Measurements from ENCODE around the gene NPY1R.

DNA sequence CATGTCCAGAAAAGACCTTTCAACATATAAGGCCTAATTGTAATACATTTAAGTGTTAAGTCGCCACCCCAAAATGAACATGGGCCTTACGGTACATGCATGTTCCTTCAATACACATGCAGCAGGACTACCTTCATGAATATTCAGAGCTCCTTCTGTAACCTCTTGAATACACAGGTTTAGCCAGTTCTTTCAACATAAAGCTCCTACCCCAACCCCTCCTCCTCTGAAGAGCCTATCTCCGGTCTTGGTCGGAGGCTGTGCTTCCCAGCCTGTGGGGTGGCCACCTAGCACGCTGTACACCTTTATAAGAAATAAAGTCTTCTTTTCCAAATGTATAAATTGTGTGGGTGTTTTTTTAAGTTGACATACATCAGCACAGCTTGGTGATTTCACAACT lies 39.6 kb upstream of the NPY1R start:
- TF ChIP-seq EZH2 (IDR thresholded peaks at IDR 0.05; ENCODE audit: low read depth) = no peak
- TF ChIP-seq, protein P1, sequence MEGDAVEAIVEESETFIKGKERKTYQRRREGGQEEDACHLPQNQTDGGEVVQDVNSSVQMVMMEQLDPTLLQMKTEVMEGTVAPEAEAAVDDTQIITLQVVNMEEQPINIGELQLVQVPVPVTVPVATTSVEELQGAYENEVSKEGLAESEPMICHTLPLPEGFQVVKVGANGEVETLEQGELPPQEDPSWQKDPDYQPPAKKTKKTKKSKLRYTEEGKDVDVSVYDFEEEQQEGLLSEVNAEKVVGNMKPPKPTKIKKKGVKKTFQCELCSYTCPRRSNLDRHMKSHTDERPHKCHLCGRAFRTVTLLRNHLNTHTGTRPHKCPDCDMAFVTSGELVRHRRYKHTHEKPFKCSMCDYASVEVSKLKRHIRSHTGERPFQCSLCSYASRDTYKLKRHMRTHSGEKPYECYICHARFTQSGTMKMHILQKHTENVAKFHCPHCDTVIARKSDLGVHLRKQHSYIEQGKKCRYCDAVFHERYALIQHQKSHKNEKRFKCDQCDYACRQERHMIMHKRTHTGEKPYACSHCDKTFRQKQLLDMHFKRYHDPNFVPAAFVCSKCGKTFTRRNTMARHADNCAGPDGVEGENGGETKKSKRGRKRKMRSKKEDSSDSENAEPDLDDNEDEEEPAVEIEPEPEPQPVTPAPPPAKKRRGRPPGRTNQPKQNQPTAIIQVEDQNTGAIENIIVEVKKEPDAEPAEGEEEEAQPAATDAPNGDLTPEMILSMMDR (conservative IDR thresholded peaks at IDR 0.05) = no peak
